Measurements from ENCODE around the gene SQSTM1. TPM values are rescaled to one million over a fixed set of nuclear protein-coding genes. Genes with fewer than 3 reads are reported as not detected.

The SQSTM1 gene
- total RNA-seq, 1 donor from 2014 or later, result 105 TPM

DNA sequence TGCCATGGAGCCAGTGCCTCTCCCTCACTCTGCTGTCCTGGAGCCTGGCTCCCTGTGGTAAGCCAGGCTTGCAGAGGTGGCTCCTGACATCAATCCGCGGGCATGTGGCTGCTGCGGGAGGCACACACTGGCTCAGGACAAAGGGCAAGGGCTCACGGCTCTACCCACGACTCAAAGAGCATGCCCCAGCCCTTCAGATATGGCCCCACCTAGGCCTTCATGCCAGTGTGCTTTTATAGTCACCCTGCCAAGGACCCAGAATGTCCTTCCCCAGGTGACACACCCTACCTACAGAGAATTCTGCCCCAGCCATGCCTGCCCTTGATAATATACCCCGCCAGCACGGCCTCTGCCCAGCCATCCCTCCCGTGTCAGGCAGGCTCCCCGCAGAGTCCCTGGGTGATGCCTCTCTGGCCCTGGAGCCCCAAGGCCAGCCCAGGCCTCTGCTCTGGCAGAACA, 15.6 kb upstream of the SQSTM1 start:
- intact Hi-C loops (cut with micrococcal nuclease), result loop anchor here (5.0 to 10.0 kb wide), 2 partner anchors 183 to 270 kb away; partner anchors contain the start of genes HNRNPH1 and RNF130

DNA sequence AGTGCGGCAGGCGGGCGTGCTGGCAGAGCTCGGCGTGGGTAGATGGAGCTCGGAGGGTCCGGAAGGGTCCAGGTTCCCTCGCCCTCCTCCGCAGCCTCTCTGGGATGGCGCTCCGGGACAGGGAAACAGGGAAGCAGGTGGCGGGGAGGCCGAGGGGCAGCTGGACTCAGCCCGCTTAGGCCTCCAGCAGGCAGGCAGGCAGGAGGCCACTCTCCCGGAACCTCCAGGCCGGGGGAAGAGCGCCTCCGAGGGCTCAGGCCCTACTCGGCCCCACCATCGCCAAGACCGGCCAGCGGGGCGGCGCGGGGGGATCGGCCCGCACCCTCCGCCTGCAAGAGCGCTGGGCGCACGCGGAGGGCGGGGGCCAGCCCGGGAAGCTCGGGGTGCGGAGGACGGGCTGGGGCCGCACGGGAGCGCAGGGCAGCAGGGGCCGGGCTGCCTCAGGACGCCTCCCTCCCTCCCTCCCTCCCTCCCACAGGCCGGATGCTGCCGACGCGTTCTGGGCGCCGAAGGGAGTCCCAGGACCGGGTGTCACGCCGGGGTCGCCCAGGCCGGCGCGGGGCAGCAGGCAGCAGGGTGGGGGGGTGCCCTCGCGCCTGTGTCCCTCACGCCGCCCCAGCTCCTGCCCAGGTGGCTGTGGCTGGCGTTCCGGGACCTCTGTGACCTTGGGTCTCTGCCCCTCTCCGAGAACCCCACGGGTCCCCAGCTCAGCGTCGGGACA, 15.0 kb upstream of the SQSTM1 start:
- intact Hi-C loops (cut with micrococcal nuclease), result loop anchor here (1.0 to 10.0 kb wide), 5 partner anchors 15 to 269 kb away; partner anchors contain the start of genes CANX, HNRNPH1, MAML1 and RNF130

DNA sequence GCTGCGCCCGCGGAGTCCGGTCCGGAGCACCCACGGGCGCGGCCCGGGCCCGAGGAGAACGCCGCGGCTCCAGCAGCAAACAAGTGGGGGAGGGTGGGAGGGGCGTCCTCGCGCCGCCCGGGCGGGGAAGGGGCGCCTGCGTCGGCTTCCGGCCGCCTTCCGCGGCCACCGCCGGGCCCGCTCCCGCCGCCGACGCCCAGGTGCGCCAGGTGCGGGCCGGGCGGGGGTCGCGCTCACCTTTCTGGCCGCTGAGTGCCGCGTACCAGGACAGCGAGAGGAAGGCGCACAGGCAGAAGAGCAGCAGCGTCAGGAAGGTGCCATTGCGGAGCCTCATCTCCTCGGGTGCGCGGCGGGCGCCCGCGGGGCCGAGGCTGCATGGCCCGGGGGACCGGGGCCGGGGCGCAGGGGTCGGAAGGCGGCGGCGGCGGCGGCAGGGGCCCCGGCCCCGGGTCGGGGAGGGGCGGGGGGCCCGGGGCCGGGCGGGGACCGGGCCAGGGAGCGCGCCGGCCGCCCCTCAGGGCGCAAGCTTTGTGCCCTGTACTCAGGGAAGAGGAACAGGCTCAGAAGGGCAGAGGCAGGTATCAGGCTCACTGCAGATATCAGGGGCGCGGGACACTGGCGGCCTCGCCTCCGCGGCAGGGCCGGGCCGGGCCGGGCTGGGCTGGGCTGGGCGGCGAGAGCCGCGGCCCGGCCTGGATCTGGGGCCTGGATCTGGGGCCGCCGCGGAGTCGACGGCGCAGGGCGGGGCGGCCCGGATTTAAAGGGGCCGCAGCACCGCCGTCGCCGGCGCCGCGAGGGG, 14.3 kb upstream of the SQSTM1 start, which contains the start of gene MGAT4B:
MGAT4B (minus strand) TSS at position 617 of the 799 bp plus-strand sequence; CDS start at position 334, 283 bp downstream.
- intact Hi-C loops (cut with micrococcal nuclease), result loop anchor here (1.0 to 10.0 kb wide), 5 partner anchors 14 to 268 kb away; partner anchors contain the start of genes CANX, HNRNPH1, MAML1 and RNF130

DNA sequence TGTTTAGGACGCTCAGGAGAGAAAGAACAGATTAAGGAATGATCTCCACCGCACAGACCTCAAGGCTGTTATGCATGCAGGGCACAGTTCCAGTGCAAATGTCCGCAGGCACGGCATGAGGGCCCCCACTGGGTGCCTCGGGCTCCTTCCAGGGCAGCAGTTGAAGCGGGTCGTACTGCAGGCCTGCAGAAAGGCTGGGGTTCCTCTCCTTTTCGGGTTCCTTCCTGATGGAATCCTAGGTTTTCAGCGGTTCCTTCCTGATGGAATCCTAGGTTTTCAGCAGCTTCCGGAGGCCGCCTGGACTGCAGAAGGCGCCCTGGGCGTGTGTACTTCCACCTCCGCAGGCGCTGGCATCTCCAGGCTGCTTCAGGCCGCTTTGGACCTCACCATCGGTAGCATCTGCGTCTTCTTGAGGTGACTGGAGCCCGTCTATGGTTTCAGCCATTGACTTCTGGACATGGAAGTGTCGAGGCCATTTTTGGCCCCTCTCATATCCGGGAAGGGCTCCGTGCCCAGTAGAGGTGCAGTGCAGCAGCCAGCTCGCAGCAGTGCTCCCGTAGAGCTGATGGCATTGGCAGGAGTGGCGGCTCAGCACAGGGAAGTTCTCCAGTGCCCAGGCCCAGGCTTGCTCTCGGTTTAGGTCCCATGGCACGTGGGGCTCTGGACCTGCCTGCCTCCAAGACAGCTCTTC, 8.4 kb upstream of the SQSTM1 start:
- intact Hi-C loops (cut with micrococcal nuclease), result loop anchor here (10.0 kb wide), 1 partner anchor 993 kb away; the partner anchor contains the start of gene MGAT1

DNA sequence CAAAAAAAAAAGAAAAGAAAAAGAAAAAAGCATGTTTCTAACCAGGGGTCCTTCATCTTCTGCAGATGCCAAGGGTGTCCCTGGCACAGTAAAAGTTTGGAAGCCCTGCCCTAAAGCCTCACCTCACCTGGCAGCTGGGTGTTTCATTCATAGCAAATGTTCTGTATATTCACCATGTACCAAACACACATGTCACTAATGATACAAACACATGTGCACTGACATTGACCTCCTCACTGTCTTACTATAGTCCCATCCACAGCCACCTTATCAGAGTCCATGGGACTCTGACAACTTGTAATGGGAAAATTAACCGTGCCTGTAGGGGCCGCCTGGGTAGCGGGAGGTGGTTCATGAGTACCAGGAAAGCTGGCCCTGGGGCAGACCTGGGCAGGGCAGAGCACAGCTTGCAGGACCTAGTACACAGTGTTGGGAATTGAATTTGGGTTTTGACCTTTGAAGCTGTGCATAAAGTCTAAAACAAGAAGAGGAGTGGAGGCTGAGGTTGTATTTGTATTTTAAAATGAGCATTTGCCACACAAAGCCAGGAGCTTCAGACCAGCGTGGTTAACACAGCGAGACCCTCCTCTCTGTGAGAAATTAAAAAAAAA, 7.6 kb upstream of the SQSTM1 start:
- intact Hi-C loops (cut with micrococcal nuclease), result loop anchor here (10.0 kb wide), 1 partner anchor 992 kb away; the partner anchor contains the start of gene MGAT1

DNA sequence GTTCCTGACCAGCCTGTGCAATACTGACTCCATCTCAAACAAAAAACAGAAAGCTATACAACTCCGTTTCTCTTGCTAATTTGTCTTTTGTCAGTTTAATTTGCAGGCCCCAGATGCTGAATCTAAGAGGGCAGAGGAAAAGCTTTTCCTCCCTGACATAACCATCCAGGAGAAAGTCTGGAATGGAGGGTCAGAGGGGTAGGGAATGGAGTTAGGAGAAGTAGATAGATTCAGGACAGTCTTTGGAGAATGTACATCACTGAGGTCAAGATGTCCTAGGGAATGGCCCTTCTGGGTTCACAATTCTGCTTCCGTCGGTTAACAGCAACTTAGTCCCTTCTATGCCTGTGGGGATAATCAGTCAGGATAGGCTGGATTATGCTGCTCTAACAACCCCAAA, 6.6 kb upstream of the SQSTM1 start:
- intact Hi-C loops (cut with micrococcal nuclease), result loop anchor here (10.0 kb wide), 1 partner anchor 991 kb away; the partner anchor contains the start of gene MGAT1

DNA sequence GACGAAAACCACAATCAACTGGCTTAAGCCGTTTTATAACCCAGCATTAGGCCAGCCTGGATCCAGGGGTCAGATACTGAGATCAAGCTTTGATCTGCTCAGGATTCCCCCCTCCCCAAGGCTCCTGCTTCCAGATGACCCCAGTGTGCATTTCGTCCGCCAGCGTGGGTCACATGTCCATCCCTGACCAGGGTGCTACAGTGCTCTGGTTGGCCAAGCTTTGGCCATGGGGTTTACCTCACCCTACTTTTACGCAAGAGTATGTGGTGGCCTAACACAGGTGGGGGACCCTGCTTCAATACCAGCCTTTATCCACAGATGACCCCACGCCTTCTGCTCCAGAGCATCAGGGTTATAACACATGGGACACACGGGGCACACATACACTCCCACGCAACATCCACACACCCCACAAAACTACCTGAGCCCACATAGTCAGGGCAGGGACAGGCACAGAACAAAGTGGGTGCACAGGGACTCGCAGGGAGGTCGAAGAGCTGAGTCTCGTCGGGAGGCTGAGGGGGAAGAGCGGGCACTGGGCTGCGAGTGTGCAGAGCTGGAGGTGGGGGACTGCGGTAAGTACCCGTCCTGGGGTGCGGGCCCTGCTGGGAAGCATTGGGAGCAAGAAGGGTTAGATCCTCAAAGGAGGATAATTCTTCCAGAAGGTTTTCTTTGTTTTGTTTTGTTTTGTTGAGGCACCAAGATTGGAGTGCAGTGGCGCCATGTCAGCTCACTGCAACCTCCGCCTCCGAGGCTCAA, 5.0 kb upstream of the SQSTM1 start:
- intact Hi-C loops (cut with micrococcal nuclease), result loop anchor here (10.0 kb wide), 1 partner anchor 989 kb away; the partner anchor contains the start of gene MGAT1

DNA sequence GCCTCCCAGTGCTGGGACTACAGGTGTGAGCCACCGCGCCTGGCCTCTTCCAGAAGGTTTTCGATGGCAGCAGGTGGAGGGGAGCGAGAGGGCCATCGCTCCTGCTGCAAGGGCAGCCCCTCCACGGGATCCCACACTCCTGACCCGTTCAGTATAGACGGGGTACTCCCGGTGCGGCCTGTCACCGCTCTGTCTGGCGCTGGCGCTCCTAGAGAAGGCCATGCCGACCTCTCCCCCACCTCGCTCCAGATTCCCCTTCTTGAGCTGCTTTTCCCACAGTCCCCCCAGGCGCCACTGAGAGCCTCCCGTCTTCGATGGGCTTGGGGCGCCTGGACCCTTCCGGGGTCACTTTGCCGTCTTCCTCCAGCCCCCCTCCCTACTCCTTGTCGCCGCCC, 4.3 kb upstream of the SQSTM1 start:
- intact Hi-C loops (cut with micrococcal nuclease), result loop anchor here (10.0 kb wide), 1 partner anchor 988 kb away; the partner anchor contains the start of gene MGAT1

DNA sequence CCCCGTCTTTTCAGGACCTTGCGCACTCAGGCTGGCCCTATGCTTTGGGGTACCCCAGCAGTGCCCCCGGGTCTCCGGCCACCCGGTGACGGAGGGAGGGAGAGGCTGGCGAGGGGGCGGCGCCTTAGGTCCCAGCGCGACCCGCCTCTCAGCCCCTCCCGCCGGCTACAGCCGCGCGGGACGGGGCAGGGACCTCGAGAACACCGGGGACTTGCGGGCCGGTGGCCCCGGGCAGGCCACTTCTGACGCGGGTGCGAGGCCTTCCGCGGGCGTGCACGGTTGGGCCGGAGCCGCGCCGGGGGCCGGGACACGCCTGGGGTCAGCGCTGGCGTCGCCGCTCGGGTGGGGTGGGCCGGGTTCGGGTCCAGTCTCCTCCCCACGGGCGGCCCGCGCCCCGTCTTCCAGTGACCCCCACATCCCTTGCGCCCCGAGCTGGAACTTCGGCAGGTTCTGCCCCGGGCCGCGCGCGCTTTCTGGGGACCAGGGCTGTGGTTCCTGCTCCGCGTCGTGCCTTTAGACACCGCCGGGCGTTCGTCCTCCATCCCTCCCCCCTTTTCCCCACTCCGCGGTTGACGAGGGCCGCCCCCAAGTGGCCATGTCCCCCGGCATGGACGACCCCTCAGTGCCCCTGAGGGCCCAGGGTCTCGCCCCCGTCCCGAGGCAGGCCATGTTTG, 3.8 kb upstream of the SQSTM1 start:
- intact Hi-C loops (cut with micrococcal nuclease), result loop anchor here (10.0 kb wide), 1 partner anchor 988 kb away; the partner anchor contains the start of gene MGAT1

DNA sequence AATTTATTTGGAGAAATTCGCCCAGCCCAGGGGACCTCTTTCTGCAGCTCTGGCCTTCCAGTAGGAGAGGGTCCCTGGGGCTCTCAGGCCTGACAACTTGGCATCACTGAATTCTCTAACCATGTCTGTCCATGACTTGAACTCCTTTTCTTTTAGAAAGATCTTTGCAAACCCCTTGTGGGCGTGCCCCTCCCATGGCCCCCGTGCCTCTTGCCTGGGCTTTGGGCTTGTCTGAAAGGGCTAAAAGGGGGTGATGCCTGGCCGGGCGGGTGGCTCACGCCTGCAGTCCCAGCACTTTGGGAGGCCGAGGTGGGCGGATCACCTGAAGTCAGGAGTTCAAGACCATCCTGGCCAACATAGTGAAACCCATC, 3.2 kb upstream of the SQSTM1 start:
- intact Hi-C loops (cut with micrococcal nuclease), result loop anchor here (10.0 kb wide), 1 partner anchor 987 kb away; the partner anchor contains the start of gene MGAT1

DNA sequence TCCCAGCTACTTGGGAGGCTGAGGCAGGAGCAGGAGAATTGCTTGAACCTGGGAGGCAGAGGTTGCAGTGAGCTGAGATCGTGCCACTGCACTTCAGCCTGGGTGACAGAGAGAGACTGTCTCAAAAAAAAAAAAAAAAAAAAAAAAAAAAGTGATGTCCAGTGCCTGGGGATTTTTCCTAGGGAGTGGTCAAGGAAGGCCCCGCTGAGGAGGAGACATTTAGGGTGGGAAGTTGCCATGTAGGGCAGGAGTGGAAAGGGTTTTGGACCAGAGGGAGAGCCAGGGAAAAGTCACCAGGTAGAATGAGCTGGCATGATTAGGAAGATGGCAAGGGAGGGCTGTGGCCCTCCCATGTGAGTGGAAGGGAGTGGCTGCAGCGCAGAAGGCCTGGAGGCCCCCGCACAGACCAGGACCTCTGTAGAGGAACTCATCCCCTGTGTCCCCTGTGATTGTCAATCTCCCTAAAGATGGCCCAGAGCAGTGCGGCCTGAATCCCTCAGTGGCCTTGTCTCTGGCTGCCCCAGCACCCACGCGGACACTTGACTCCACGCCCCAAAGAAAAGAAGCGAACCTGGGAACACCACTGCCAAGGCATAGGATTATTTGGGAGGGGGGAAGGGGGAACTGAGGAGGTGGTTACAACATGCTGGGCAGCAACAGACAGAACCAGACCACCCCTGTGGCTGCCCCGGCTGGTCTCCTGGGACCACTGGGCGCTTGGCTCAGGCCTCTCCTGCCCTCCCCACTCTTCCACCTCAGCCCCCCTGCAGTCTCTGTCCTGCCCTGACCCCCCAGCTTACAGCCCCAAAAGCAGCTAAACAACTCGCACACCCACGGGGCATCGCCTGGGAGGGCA, 2.6 kb upstream of the SQSTM1 start:
- intact Hi-C loops (cut with micrococcal nuclease), result loop anchor here (10.0 kb wide), 1 partner anchor 987 kb away; the partner anchor contains the start of gene MGAT1

DNA sequence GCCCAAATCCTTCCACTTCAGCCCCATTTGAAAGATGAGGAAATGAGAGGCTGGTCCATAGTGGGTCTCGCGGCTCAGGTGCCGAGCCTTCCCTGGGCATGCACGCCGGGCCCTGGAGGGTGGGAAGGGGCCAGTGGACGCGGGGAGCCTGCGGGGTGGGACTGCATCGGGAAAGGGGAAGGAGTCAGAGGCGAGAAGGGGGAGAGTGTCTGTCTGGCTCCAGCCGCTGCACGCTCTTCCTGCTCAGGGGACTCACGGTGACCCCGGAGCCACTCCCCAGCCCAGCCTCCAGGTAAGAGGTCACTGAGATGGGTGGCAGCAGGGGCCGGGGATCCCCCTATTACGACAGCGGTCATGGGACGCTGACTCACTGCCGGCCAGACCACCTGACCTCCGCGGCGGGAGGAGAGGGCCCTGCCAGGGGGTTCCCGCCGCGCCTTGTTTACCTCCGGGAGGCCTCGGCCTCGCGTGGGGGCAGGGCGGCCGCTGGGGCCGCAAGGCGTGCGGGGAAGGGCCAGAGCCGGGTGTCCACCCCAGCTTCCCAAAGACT, 1.9 kb upstream of the SQSTM1 start:
- intact Hi-C loops (cut with micrococcal nuclease), result loop anchor here (10.0 kb wide), 1 partner anchor 986 kb away; the partner anchor contains the start of gene MGAT1

DNA sequence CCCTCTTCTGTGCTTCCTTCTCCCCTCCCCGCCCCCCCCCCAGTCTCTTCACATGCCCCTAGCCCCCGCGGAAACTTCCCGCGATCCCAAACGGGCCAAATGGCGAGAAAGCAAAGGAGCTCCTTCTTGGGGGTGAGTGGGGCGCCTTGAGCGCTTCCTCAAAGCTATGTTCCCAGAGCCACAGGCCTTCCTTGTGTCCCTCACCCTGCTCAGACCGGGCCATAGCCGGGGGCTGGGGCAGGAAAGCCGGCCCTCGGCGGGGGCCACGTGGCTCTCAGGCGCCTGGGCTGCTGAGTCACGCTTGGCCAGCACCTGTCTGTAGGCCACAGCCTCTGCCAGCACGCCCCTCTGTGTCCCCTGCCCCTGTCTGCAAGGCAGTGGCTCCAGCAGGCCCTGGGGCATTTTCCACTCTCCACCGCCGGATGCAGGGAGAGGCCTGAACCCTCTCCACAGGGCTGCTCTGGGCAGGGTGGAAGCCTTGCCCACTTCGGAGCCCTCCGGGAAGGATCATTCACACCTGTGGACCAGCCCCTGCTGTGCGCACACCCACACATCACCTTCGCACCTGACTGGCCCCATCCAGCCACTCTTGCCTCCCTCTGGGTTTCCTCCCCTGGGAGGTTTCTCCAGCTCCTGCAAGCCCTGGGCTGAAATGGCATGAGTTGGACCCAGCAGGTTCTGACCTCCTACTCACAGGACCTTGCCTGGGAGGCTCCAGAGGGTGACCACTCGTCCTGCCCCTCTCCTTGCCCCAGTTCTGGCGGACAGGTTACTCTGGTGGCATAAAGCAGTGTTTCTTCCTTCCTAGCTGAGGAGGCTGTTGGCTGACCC, 1.2 kb upstream of the SQSTM1 start:
- intact Hi-C loops (cut with micrococcal nuclease), result loop anchor here (1.0 to 10.0 kb wide), 6 partner anchors 8 to 985 kb away; partner anchors contain the start of genes CANX, MGAT1, MGAT4B and MRNIP

DNA sequence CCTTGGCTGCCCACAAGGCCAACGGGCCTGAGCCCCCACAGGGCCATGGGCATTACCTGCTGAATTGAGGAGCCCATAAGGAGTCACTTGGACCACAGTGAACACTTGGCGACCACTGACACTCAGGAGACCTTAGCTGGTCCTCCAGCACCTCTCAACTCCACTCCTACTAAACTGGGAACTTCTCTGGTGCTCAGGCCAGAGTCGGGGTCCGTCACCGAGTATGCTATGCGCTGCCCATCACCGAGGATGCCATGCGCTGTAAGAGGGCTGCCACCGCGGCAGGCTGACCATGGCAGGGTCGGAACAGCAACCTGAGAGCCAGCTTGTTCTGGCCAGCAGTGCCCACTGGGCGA, 600 bp upstream of the SQSTM1 start:
- intact Hi-C loops (cut with micrococcal nuclease), result loop anchor here (1.0 to 5.0 kb wide), 5 partner anchors 9 to 263 kb away; partner anchors contain the start of genes CANX, MGAT4B and MRNIP

DNA sequence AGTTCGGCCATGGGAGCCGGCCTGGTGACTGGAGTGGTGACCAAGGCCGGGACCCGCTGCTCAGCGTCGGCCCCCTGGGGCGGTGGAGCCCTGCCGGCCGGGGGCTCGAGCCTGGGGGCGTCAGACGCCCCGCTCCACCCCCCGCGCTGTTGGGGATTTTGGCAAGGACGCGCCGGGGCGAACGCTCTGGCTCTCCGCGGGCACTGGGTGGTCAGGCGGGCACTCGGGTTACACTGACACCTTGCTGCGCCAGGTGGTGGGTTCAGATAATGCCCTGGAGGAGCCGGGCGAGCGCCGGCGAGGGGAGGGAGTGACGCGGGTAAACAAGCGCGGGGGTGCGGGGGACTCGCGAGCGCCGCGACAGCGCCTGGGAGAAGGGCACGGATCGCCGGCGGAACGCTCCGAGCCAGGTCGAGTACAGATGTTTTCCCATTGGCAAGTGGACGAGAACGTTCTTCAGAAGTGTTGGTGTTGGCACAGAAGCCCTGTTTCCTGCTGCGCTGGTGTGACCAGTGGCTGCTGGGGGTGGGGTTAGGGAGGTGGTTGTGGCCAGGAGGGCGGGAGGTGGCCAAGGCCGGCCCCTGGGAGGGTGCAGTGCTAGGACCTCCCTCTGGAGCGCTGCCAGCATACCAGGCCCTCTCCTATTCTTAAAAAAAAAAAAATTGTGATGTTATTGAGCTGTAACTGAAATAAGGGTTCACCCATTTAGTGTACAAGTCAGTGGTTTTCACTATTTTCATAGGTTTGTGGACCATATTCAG, 773 bp downstream of the SQSTM1 start:
- intact Hi-C loops (cut with micrococcal nuclease), result loop anchor here (1.0 to 5.0 kb wide), 4 partner anchors 15 to 264 kb away; partner anchors contain the start of genes CANX and MAML1

DNA sequence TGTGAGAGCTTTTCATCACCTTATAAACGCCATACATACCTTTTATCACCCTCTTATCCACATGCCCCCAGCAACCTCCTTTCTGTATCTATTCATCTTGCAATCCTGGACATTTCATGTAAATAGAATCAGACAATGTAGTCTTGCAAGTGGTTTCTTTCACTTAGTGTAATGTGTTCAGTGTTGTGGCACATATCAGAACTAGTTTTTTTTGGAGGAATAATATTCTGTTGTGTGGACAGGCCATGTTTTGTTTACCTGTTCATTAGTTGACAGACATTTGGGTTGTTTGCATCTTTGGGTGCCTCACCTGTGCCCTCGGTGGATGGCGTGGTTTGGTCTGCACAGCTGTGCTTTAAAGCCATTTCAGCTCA, 1.3 kb downstream of the SQSTM1 start:
- intact Hi-C loops (cut with micrococcal nuclease), result loop anchor here (5.0 kb wide), 2 partner anchors 125 to 265 kb away; partner anchors contain the start of gene CANX
